Trophoblast cell (in vitro differentiated cells and primary cell): ENCODE results near the gene ME2.
"Not testable (repeated sequence)": the region's sequence is repeated elsewhere in the genome, so short reads cannot be mapped to it uniquely, and the experiment has no call there.

ENCODE experiments used
- DNase-seq, 2 donors: peaks; one replicate each; pipeline ENCODE4 v3.0.0-alpha.2; 2016
- H2AFZ ChIP-seq: 2 replicates; pipeline ENCODE4 v1.6.1; 2013; ENCODE audit warnings: low read length, moderate library complexity, mild to moderate bottlenecking; ENCODE audit not compliant: insufficient read depth, poor library complexity
- H2AK5ac ChIP-seq: 2 replicates; pipeline ENCODE4 v1.6.1; 2013; ENCODE audit warnings: mild to moderate bottlenecking, low read length
- H2BK120ac ChIP-seq: 2 replicates; pipeline ENCODE4 v1.6.1; 2013; ENCODE audit warnings: low read length, mild to moderate bottlenecking, moderate library complexity; ENCODE audit not compliant: insufficient read depth, poor library complexity
- H2BK12ac ChIP-seq: 2 replicates; pipeline ENCODE4 v1.6.1; 2013; ENCODE audit warnings: mild to moderate bottlenecking, low read length, moderate library complexity
- H2BK5ac ChIP-seq: 2 replicates; pipeline ENCODE4 v1.6.1; 2013; ENCODE audit warnings: low read length, low read depth, moderate library complexity, mild to moderate bottlenecking; ENCODE audit not compliant: poor library complexity
- H3K14ac ChIP-seq: 2 replicates; pipeline ENCODE4 v1.6.1; 2013; ENCODE audit warnings: mild to moderate bottlenecking, low read length
- H3K18ac ChIP-seq: 2 replicates; pipeline ENCODE4 v1.6.1; 2013; ENCODE audit warnings: mild to moderate bottlenecking, low read length
- H3K23ac ChIP-seq: 2 replicates; pipeline ENCODE4 v1.6.1; 2013; ENCODE audit warnings: low read length
- H3K27ac ChIP-seq: 2 replicates; pipeline ENCODE4 v1.5.1; 2013; ENCODE audit warnings: low read depth, mild to moderate bottlenecking, inconsistent platforms, low read length, moderate library complexity
- H3K27me3 ChIP-seq: 2 replicates; pipeline ENCODE4 v1.6.1; 2013; ENCODE audit warnings: inconsistent platforms, mild to moderate bottlenecking, low read length, moderate library complexity; ENCODE audit not compliant: insufficient read depth
- H3K36me3 ChIP-seq, 2 experiments: 1 replicate in 1 of 2; 2 replicates in 1 of 2; pipeline ENCODE4 v1.6.1; 2013; ENCODE audit warnings: low read length in 2 of 2, mild to moderate bottlenecking in 2 of 2, moderate library complexity in 1 of 2; ENCODE audit not compliant: insufficient read depth in 2 of 2, control insufficient read depth in 1 of 2
- H3K4ac ChIP-seq: 2 replicates; pipeline ENCODE4 v1.6.1; 2013; ENCODE audit warnings: low read depth, mild to moderate bottlenecking, low read length, moderate library complexity
- H3K4me1 ChIP-seq, 2 experiments: 1 replicate in 1 of 2; 2 replicates in 1 of 2; pipeline ENCODE4 v1.6.1; 2013; ENCODE audit warnings: low read length in 2 of 2, mild to moderate bottlenecking in 2 of 2, moderate library complexity in 1 of 2; ENCODE audit not compliant: insufficient read depth in 2 of 2, control insufficient read depth in 1 of 2
- H3K4me2 ChIP-seq: 2 replicates; pipeline ENCODE4 v1.6.1; 2013; ENCODE audit warnings: inconsistent platforms, mild to moderate bottlenecking, low read length, moderate library complexity
- H3K4me3 ChIP-seq: 2 replicates; pipeline ENCODE4 v1.5.1; 2013; ENCODE audit warnings: mild to moderate bottlenecking, low read depth, low read length, inconsistent platforms
- H3K79me1 ChIP-seq: one replicate; pipeline ENCODE4 v1.6.1; 2013; ENCODE audit warnings: low read length
- H3K79me2 ChIP-seq: 2 replicates; pipeline ENCODE4 v1.6.1; 2013; ENCODE audit warnings: low read length, mild to moderate bottlenecking; ENCODE audit not compliant: control insufficient read depth, insufficient read depth, poor library complexity
- H3K9ac ChIP-seq: 2 replicates; pipeline ENCODE4 v1.6.1; 2013; ENCODE audit warnings: mild to moderate bottlenecking, low read length
- H3K9me3 ChIP-seq: 2 replicates; pipeline ENCODE4 v1.6.1; 2013; ENCODE audit warnings: low read depth, mild to moderate bottlenecking, control low read depth, inconsistent platforms, low read length; ENCODE audit not compliant: insufficient read depth
- H4K12ac ChIP-seq: 2 replicates; pipeline ENCODE4 v1.6.1; 2013; ENCODE audit warnings: low read depth, mild to moderate bottlenecking, low read length, moderate library complexity
- H4K8ac ChIP-seq: 2 replicates; pipeline ENCODE4 v1.6.1; 2013; ENCODE audit warnings: low read depth, mild to moderate bottlenecking, low read length, moderate library complexity
- H4K91ac ChIP-seq: one replicate; pipeline ENCODE4 v1.6.1; 2013; ENCODE audit warnings: low read depth, mild to moderate bottlenecking, low read length, moderate library complexity
- WGBS: extraction: QIAGEN DNeasy Blood & Tissue Kit; methylation state at CpG from one replicate; pipeline ENCODE4 v1.1.7; 2013; ENCODE audit warnings: missing lambda C conversion rate; ENCODE audit not compliant: insufficient read length, insufficient coverage; ENCODE audit errors: extremely low coverage; 5-methylcytosine and 5-hydroxymethylcytosine counted together

Gene ME2

DNA sequence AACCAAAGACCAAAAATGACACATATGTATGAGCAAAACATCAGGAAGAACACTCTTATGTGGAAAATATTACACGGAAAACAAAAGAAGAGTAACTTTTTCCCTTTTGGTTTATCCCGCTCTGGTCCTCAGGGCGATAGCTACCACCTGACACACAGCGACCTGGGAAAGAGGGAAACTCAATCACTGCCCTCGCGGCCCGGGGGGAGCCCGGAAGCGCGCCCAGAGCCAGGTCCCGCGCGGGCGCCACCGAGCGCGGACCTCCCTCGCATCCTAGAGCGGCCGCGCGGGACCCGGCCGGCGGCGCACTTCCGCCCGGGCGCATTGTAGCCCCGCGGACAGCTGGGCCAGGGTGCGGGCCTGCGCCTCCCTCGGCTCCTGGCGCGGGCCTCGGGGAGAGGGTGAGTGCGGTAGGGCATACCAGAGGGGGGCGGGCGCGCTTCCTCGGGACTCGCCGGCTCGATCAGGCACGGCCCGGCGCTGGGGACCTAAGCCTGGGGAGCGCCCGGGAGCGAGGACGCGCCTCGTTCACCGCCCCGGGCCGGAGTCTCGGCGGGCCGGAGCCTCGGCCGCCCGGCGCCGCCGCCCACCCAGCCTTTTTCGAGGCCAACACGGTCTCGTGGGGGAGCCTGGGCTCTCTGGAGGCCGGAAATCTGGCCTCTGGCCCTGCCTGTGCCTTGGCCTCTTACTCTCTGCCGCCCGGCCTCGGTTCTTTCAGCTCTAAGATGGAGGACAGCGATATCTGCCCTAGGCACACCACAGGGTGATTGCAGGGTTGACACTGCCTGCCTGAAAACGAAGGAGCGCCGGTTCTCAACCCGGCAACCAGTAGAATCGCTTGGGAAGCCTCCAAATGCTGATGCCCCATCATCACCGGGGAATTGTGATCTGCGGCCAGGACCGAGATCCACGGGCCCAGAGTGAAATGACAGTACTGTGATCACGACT lies 89.1 kb downstream of the ME2 start, which contains the start of gene ELAC1:
TSS of gene ELAC1 (plus strand) at position 327 of the 948 bp plus-strand sequence. CDS start 6,365 bp downstream, outside the sequence.
- peak within 1 kb of the TSS; percentile 99 for H3K18ac ChIP-seq
- H3K9me3 ChIP-seq = no peaks in the 10 kb centered on the region
- H2BK5ac ChIP-seq = peak within 1 kb of the TSS; percentile 91
- peak within 1 kb of the TSS; percentile 99 for H3K14ac ChIP-seq
- H3K4me2 ChIP-seq = peak within 1 kb of the TSS; percentile 61
- WGBS = no CpG with 5 or more reads among the region's 84 CpGs
- H3K27me3 ChIP-seq = no peaks in the 10 kb centered on the region
- no peak within 1 kb of the TSS for H3K23ac ChIP-seq
- H3K4me1 ChIP-seq = no peaks in the 10 kb centered on the region
- peak within 1 kb of the TSS; percentile 92 for H2AFZ ChIP-seq
- H3K36me3 ChIP-seq = no peaks in the 10 kb centered on the region
- peak within 1 kb of the TSS; percentile 9 for H2AK5ac ChIP-seq
- peak within 1 kb of the TSS; percentile 95 for H3K9ac ChIP-seq
- peak within 1 kb of the TSS; percentile 98 for H2BK120ac ChIP-seq
- H4K12ac ChIP-seq = peak within 1 kb of the TSS; percentile 94
- H3K4ac ChIP-seq = peak within 1 kb of the TSS; percentile 93
- peaks cover 7% of the 10 kb centered on the region for H3K79me2 ChIP-seq
- peak; percentile 67 to 83 for DNase-seq
- peak within 1 kb of the TSS; percentile 94 for H3K4me3 ChIP-seq
- H4K91ac ChIP-seq = peak within 1 kb of the TSS; percentile 97
- H2BK12ac ChIP-seq = no peak within 1 kb of the TSS
- peak within 1 kb of the TSS; percentile 100 for H4K8ac ChIP-seq
- peak within 1 kb of the TSS; percentile 84 for H3K27ac ChIP-seq
- peaks cover 5% of the 10 kb centered on the region for H3K79me1 ChIP-seq

DNA sequence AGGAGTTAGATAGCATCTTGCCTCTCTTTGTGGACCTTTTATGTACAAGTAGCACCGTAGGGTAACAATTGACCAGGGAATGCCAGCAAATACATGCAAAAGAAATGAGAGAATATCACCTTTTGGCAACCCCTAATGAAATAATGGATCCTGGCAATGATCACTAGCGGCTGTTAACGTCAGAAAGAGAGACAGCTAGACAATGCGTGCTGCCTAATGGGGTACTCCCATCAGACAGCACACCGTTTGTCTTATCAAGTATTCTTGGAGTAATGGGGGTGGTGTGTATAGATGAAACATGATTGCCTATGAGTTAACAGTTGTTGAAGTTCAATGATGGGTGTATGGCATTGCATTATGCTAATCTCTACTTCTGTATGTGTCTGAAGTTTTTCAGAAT lies 90.5 kb downstream of the ME2 start:
- H2BK5ac ChIP-seq = no peak overlapping the region
- H3K36me3 ChIP-seq = no peaks in the 10 kb centered on the region
- peaks cover 7% of the 10 kb centered on the region for H3K79me2 ChIP-seq
- H3K27me3 ChIP-seq = no peaks in the 10 kb centered on the region
- H2AK5ac ChIP-seq = no peak overlapping the region
- no peak overlapping the region for H3K18ac ChIP-seq
- H3K23ac ChIP-seq = no peak overlapping the region
- H3K27ac ChIP-seq = no peak overlapping the region
- no peak overlapping the region for H4K12ac ChIP-seq
- no peaks in the 10 kb centered on the region for H3K9me3 ChIP-seq
- no peak for DNase-seq
- no peak overlapping the region for H3K4ac ChIP-seq
- H3K4me3 ChIP-seq = no peak overlapping the region
- H3K4me2 ChIP-seq = no peak overlapping the region
- no peak overlapping the region for H2AFZ ChIP-seq
- H4K8ac ChIP-seq = no peak overlapping the region
- no peak overlapping the region for H2BK12ac ChIP-seq
- H3K79me1 ChIP-seq = peaks cover 5% of the 10 kb centered on the region
- WGBS = no CpG with 5 or more reads among the region's 5 CpGs
- no peak overlapping the region for H4K91ac ChIP-seq
- H3K4me1 ChIP-seq = no peaks in the 10 kb centered on the region
- H3K9ac ChIP-seq = no peak overlapping the region
- no peak overlapping the region for H2BK120ac ChIP-seq
- H3K14ac ChIP-seq = no peak overlapping the region

- no peak overlapping the region for H3K18ac ChIP-seq
- H3K23ac ChIP-seq = no peak overlapping the region
- DNase-seq = no peak
- no peak overlapping the region for H2BK12ac ChIP-seq
- no peak overlapping the region for H2BK5ac ChIP-seq
- no peak overlapping the region for H4K91ac ChIP-seq
- H3K27ac ChIP-seq = no peak overlapping the region
- H3K27me3 ChIP-seq = no peaks in the 10 kb centered on the region
- H3K79me2 ChIP-seq = peaks cover 7% of the 10 kb centered on the region
- no peak overlapping the region for H4K12ac ChIP-seq
- no CpG with 5 or more reads among the region's 2 CpGs for WGBS
- no peak overlapping the region for H3K4me3 ChIP-seq
- peaks cover 5% of the 10 kb centered on the region for H3K79me1 ChIP-seq
- no peak overlapping the region for H3K9ac ChIP-seq
- no peak overlapping the region for H3K14ac ChIP-seq
- peaks cover 0 to 2% of the 10 kb centered on the region in 2 experiments for H3K36me3 ChIP-seq
- no peak overlapping the region for H2AFZ ChIP-seq
- no peak overlapping the region for H2AK5ac ChIP-seq
- no peaks in the 10 kb centered on the region for H3K4me1 ChIP-seq
- no peaks in the 10 kb centered on the region for H3K9me3 ChIP-seq
- H3K4ac ChIP-seq = no peak overlapping the region
- H4K8ac ChIP-seq = no peak overlapping the region
- H2BK120ac ChIP-seq = no peak overlapping the region
- no peak overlapping the region for H3K4me2 ChIP-seq
These were observed 91.1 kb downstream of the ME2 start for GRCh38 chr18:50970006-50970405.

- H3K14ac ChIP-seq, H3K27me3 ChIP-seq, H4K91ac ChIP-seq, H2AFZ ChIP-seq, H3K79me2 ChIP-seq, H3K9ac ChIP-seq, H3K9me3 ChIP-seq, H2BK12ac ChIP-seq, H3K4me3 ChIP-seq, H3K4ac ChIP-seq, H2BK120ac ChIP-seq, H3K23ac ChIP-seq, H4K12ac ChIP-seq, H2AK5ac ChIP-seq, H3K4me1 ChIP-seq, H4K8ac ChIP-seq, H3K4me2 ChIP-seq, H2BK5ac ChIP-seq, H3K18ac ChIP-seq, H3K79me1 ChIP-seq, H3K27ac ChIP-seq: not testable (repeated sequence)
- DNase-seq = peak; percentile 7 to 26
- WGBS = no CpG with 5 or more reads among the region's 5 CpGs
- peaks cover 8 to 12% of the 10 kb centered on the region in 2 experiments for H3K36me3 ChIP-seq
These were observed 93.5 kb downstream of the ME2 start for GRCh38 chr18:50972404-50972803.
